GM23338 (cell line): ENCODE data around the gene PARVG.

ENCODE experiments used
- EZH2 ChIP-seq: fragments of 200-600 bp; sonication (generic); IDR thresholded peaks from one replicate; pipeline ENCODE4 v1.8.0; 2017; ENCODE audit warnings: antibody characterized with exemption, mild to moderate bottlenecking, low read depth; ENCODE audit not compliant: unreplicated experiment
- POLR2AphosphoS5 ChIP-seq: IDR thresholded peaks from 2 replicates; pipeline ENCODE4 v1.6.1; 2016; ENCODE audit warnings: antibody characterized with exemption, low read depth

- TF ChIP-seq POLR2AphosphoS5, result no peak
- no peak for TF ChIP-seq EZH2
These were observed 36.6 kb upstream of the PARVG start for GRCh38 chr22:44144046-44144569.
